Measurements from ENCODE around the gene MAD2L1BP.
A peak's percentile ranks its signal among the peaks of the same experiment; 100 is the strongest.

The MAD2L1BP gene

DNA sequence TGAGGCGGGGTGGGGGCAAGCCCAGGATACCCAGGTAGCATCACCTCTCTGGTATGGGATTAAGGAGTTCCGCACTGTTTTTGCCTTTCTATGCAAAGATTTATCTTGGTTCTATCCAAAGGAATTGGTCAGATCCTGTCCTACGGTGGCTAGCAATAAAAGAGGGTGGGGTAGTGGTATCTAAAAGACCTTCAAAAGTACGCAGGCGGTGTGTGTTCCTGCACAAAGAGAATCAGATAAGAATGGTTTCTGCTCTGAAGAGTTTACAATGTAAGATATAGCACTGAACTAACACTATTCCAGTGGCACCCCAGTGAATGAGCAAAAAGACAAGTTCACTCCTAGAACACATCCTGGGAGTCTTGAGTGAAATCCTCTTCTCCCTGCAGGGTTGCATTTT is 45.7 kb downstream of the MAD2L1BP start:
- TF ChIP-seq, protein P1, sequence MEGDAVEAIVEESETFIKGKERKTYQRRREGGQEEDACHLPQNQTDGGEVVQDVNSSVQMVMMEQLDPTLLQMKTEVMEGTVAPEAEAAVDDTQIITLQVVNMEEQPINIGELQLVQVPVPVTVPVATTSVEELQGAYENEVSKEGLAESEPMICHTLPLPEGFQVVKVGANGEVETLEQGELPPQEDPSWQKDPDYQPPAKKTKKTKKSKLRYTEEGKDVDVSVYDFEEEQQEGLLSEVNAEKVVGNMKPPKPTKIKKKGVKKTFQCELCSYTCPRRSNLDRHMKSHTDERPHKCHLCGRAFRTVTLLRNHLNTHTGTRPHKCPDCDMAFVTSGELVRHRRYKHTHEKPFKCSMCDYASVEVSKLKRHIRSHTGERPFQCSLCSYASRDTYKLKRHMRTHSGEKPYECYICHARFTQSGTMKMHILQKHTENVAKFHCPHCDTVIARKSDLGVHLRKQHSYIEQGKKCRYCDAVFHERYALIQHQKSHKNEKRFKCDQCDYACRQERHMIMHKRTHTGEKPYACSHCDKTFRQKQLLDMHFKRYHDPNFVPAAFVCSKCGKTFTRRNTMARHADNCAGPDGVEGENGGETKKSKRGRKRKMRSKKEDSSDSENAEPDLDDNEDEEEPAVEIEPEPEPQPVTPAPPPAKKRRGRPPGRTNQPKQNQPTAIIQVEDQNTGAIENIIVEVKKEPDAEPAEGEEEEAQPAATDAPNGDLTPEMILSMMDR (IDR thresholded peaks at IDR 0.05): no peak
- TF ChIP-seq ZFX (IDR thresholded peaks at IDR 0.05; ENCODE audit: borderline replicate concordance): no peak
- no peak overlapping the region for H3K27ac ChIP-seq

DNA sequence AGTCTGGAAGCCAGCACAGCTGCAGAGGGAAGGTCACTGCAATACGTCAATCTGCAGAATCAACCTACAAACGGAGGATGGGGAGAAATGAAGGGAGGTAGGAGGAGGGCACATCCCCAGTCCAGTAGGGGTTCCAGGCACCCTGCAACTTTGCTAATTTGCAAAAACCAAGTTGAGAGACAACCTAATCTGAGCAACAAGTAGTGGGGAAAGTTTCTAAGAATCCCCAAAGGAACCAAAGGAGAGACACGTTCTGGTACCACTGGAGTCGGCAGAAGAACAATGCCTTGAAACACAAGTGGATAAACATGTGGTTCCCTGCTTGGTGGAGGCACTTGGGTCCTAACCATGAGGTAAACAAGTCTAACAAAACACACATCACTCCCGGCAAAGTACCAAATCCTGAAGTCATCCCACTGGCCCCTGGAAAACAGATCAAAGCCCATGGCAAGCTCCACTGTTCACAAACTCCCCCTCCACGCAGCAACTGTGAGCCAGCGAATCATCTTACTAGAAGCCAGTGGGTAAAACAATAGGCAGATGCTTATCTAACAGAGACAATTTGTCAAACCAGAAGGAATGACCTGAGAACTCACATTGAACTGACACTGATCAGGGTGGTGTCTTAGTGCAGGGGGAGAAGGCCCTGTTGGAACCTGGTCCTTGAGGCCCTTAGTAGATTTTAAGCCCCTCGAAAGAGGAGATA is 47.2 kb downstream of the MAD2L1BP start:
- H3K27ac ChIP-seq: peak overlapping the region; percentile 52
- TF ChIP-seq, protein P1 (IDR thresholded peaks at IDR 0.05): no peak
- no peak for TF ChIP-seq ZFX (IDR thresholded peaks at IDR 0.05; ENCODE audit: borderline replicate concordance)

DNA sequence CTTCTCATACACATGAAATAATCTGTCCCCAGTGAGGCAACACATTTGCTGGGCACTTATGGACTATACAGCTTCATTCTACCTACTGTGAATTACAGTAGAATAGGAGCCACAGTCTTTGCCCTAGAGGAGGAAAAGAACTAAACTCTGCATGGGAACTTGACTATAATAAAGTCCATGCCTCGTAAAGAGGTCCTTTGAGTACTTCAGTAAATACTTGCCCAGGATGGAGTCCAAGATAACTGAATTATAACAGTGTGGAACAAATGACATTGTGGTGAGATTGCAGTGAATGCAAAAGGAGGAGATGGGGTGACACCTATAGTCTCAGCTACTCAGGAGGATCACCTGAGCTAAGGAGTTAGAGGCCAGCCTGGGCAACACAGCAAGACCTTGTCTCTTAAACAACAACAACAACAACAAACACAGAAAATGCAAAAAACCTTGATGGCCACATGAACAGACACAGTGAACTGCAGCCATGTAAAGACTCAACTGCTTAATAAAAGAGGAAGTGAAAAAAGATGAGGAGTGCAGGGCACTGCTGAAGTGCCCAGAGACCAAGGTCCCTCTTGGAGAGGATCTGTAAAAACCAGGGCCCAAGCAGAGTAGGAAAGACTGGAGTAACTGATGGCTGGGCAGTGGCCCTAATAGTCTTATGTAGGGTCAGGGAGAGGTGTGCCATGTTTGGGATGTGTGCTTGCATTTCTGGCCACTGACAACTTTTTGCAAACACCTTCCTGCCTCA is 48.2 kb downstream of the MAD2L1BP start:
- peak overlapping the region; percentile 52 for H3K27ac ChIP-seq
- TF ChIP-seq, protein P1 (IDR thresholded peaks at IDR 0.05): no peak
- no peak for TF ChIP-seq ZFX (IDR thresholded peaks at IDR 0.05; ENCODE audit: borderline replicate concordance)

DNA sequence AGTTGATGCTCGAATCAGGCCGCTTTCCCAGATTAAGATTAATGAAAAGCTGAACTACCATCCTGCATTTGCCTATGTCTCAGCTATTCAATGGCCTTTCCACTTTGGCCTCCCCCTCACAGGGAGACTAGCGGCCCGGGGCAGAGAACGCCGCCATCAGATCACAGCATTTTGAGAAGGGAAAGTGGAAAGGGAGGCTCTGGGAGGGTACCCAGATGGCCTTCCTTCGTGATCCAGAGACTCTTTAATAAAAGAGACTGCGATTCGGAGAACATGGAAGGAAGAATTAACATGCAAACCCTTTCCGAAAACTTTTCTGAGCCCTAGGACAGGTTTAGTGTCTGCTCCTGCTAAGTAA is 51.4 kb downstream of the MAD2L1BP start:
- no peak for TF ChIP-seq ZFX (IDR thresholded peaks at IDR 0.05; ENCODE audit: borderline replicate concordance)
- TF ChIP-seq, protein P1 (IDR thresholded peaks at IDR 0.05): no peak
- peak overlapping the region; percentile 80 for H3K27ac ChIP-seq

DNA sequence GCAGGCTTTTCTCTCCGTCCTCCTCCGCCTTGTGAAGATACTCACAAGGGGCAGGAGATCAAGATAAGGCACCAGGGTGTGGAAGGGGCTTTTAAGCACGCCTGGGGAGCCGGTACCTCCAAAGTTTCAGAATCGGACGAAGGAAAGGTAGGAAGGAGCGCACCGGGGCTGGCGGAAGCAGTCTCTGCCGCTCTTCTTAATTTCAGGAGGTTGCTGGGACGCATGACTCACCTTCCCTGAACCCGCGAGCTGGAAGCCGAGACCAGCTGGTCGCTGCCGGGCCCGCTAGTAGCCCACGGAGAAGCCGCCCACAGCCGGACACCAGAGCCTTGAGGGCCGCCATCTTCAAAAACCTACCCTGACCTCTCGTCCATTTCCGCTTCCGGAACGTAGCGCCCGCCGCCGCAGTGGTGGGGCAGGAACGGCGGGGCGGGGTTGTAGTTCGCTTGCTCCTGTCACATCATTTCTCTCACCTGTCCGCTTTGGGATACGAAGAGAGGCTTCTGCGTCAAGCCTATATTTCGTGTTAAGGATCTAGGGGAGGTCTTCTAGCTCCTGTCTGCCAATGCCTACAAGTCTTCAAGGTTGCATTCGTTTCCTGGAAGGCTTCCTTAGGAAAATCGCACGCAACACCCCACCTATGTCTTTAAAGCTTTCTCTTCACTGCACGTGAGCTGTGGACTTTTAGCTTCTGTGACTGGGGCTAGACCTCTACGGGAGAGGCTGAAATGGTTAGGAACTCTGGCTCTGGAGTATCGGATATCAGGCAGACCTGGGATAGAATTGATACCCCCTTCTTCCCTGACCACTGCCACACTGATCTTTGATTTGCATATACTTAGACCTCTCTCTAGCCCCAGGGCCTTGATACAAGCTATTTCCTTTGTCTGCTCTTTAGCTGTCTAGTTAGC is 52.1 kb downstream of the MAD2L1BP start, which contains the start of gene MRPS18A:
Gene MRPS18A (minus strand): TSS at position 355 of the 911 bp plus-strand sequence. CDS start 12 bp downstream, at position 343.
- H3K27ac ChIP-seq: peak within 1 kb of the TSS; percentile 80
- TF ChIP-seq ZFX (IDR thresholded peaks at IDR 0.05; ENCODE audit: borderline replicate concordance): no peak
- TF ChIP-seq, protein P1 (IDR thresholded peaks at IDR 0.05): no peak

DNA sequence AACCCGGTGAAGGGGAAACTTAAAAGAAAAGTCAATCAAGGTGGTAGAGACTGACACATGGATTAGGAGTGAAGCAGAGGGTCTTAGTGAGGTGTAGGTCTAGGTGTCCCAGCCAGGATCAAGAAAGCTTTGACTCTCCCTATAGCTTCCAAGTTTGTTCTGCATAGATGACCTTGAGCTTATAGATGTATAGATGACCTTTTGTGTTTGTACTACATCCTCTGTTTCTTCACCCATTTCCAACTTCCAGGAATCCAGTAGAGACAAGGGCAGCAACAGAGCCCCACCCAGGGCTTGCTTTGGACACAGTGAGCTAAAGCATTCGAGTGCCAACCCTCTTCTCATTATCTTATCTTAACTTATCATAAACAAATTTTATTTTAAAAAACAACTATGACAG is 53.8 kb downstream of the MAD2L1BP start:
- H3K27ac ChIP-seq: no peak overlapping the region

More for the DNA sequence above, 53.8 kb downstream of the MAD2L1BP start:
- no peak for TF ChIP-seq ZFX (IDR thresholded peaks at IDR 0.05; ENCODE audit: borderline replicate concordance)
- TF ChIP-seq, protein P1 (IDR thresholded peaks at IDR 0.05): no peak

Measured in 22Rv1 (cell line).